Parathyroid adenoma (tissue), 2 donors: ENCODE results near the gene TSHZ2.

ENCODE experiments used
- H2AFZ ChIP-seq: fragments of 300-600 bp; sonication (generic); one replicate; pipeline ENCODE4 v1.7.0; 2017; ENCODE audit warnings: antibody characterized with exemption, mild to moderate bottlenecking
- H3K27ac ChIP-seq: fragments of 300-600 bp; sonication (generic); one replicate; pipeline ENCODE4 v1.7.0; 2017
- H3K27me3 ChIP-seq: fragments of 300-600 bp; sonication (generic); one replicate; pipeline ENCODE4 v1.7.0; 2017; ENCODE audit warnings: low read length; ENCODE audit not compliant: control insufficient read depth, insufficient read depth
- H3K36me3 ChIP-seq: fragments of 300-600 bp; sonication (generic); one replicate; pipeline ENCODE4 v1.7.0; 2017; ENCODE audit warnings: low read length; ENCODE audit not compliant: control insufficient read depth, insufficient read depth
- H3K4me1 ChIP-seq: fragments of 300-600 bp; sonication (generic); one replicate; pipeline ENCODE4 v1.7.0; 2017; ENCODE audit warnings: control low read depth
- H3K4me2 ChIP-seq: fragments of 300-600 bp; sonication (generic); one replicate; pipeline ENCODE4 v1.7.0; 2017; ENCODE audit warnings: low read length
- H3K4me3 ChIP-seq: fragments of 300-600 bp; sonication (generic); one replicate; pipeline ENCODE4 v1.7.0; 2017; ENCODE audit warnings: low read depth, low read length
- H3K79me2 ChIP-seq: fragments of 300-600 bp; sonication (generic); one replicate; pipeline ENCODE4 v1.7.0; 2017; ENCODE audit warnings: control low read depth
- H3K9ac ChIP-seq: fragments of 300-600 bp; sonication (generic); one replicate; pipeline ENCODE4 v1.7.0; 2017; ENCODE audit warnings: mild to moderate bottlenecking
- H3K9me3 ChIP-seq: fragments of 300-600 bp; sonication (generic); one replicate; pipeline ENCODE4 v1.7.0; 2017; ENCODE audit warnings: low read length; ENCODE audit not compliant: control insufficient read depth
- TF ChIP-seq, protein P1 (sequence below): fragments of 300-600 bp; sonication (generic); IDR thresholded peaks from one replicate; pipeline ENCODE4 v1.7.0; 2017; ENCODE audit warnings: antibody characterized with exemption, mild to moderate bottlenecking
- donor health status: primary hyperparathyroidism.

TSHZ2 gene

DNA sequence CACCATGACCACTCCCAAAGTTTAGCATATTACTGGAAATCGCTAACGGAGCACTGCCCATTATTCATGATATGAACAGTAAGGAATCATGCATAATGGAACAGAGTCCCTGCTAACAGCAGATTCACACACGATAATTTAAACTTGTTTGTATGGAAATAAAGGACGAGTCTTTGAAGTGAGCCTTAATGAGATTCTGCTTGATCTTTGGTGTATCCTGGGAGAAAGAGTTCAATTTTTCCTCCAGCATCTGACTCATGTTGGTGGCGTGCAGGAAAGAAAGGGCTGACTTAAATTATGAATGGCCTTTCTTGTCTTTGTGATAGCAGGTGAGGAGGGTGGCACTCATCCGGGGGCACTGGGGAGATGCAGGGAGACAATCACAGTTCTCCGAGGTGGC is 426.9 kb downstream of the TSHZ2 start:
- H3K9me3 ChIP-seq, result no peaks in the 10 kb centered on the region
- no peak overlapping the region for H3K4me2 ChIP-seq
- H3K27ac ChIP-seq, result no peak overlapping the region
- TF ChIP-seq, protein P1, sequence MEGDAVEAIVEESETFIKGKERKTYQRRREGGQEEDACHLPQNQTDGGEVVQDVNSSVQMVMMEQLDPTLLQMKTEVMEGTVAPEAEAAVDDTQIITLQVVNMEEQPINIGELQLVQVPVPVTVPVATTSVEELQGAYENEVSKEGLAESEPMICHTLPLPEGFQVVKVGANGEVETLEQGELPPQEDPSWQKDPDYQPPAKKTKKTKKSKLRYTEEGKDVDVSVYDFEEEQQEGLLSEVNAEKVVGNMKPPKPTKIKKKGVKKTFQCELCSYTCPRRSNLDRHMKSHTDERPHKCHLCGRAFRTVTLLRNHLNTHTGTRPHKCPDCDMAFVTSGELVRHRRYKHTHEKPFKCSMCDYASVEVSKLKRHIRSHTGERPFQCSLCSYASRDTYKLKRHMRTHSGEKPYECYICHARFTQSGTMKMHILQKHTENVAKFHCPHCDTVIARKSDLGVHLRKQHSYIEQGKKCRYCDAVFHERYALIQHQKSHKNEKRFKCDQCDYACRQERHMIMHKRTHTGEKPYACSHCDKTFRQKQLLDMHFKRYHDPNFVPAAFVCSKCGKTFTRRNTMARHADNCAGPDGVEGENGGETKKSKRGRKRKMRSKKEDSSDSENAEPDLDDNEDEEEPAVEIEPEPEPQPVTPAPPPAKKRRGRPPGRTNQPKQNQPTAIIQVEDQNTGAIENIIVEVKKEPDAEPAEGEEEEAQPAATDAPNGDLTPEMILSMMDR, result no peak
- H3K36me3 ChIP-seq, result no peaks in the 10 kb centered on the region
- H3K9ac ChIP-seq, result no peak overlapping the region
- no peaks in the 10 kb centered on the region for H3K4me1 ChIP-seq
- no peak overlapping the region for H2AFZ ChIP-seq
- no peaks in the 10 kb centered on the region for H3K79me2 ChIP-seq
- H3K4me3 ChIP-seq, result no peak overlapping the region
- H3K27me3 ChIP-seq, result no peaks in the 10 kb centered on the region

DNA sequence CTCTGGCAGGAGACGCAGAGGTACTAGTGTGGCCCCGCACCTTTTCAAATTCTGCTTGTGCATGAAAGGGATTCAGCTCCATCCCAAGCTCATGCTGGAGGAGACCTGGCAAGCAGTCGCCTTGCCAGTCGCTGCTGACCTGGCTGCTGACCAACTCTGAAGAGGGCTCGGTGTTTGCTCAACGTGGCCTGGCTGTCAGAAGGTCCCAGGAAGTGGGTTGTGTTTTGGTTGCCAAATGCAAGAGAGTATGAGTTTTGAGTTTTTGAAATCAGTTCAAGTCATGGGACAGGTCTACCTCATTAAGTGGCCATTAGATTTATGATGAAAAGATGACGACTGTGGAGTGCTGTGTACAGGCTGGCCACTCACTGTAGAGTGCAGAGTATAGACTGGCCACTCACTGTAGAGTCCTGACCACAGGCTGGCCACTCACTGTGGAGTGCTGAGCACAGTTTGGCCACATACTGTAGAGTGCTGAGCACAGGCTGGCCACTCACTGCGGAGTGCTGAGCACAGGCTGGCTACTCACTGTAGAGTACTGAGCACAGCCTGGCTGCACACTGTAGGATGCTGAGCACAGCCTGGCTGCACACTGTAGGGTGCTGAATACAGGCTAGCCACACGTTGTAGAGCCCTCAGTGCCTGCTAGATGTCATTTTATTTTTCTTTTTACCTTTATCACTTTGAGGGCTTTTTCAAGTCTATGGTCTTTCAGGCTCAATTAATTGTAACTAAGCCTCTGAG is 427.6 kb downstream of the TSHZ2 start:
- Histone ChIP-seq H3K36me3 (no peaks in the 10 kb centered on the region), H3K9ac (no peak overlapping the region), H3K27ac (no peak overlapping the region), H3K4me2 (no peak overlapping the region), H3K9me3 (no peaks in the 10 kb centered on the region), H3K4me3 (no peak overlapping the region), H3K79me2 (no peaks in the 10 kb centered on the region), H3K27me3 (no peaks in the 10 kb centered on the region), H3K4me1 (no peaks in the 10 kb centered on the region), H2AFZ (no peak overlapping the region)
- TF ChIP-seq, protein P1, result no peak

DNA sequence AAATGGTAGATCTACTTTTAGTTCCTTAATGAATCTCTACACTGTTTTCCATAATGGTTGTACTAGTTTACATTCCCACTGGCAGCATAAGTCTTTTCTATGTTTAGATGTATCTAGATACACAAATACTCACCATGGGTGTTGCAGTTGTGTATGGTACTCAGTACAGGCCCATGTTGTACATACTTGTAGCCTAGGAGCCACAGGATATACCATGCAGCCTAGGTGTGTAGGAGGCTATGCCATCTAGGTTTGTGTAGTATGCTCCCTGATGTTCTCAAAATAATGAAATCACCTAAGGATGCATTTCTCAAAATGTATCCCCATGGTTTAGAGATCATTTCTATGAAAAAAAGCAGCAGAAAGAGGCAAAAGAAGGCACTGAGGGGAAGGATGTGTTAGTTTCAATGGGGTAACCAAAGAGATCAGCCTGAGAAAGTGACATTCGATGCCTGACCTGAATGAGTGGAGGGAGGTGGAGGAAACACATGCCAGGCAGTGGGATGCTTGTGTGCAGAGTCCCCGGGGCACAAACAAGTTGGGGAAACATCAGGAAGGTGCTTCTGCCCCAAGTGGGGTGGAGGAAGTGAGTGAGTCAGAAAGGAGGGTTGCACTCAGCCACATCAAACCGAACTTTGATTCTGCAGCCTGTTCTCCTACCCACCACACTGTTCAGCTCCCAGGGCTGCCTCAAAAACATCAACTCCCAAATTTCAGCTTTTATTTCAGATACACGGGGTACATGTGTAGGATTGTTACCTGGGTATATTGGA is 430.3 kb downstream of the TSHZ2 start:
- Histone ChIP-seq H3K4me3 (no peak overlapping the region), H3K79me2 (no peaks in the 10 kb centered on the region), H3K9me3 (no peaks in the 10 kb centered on the region), H3K9ac (no peak overlapping the region), H3K36me3 (no peaks in the 10 kb centered on the region), H2AFZ (no peak overlapping the region), H3K4me1 (no peaks in the 10 kb centered on the region), H3K4me2 (no peak overlapping the region), H3K27me3 (no peaks in the 10 kb centered on the region), H3K27ac (no peak overlapping the region)
- TF ChIP-seq, protein P1, result no peak

DNA sequence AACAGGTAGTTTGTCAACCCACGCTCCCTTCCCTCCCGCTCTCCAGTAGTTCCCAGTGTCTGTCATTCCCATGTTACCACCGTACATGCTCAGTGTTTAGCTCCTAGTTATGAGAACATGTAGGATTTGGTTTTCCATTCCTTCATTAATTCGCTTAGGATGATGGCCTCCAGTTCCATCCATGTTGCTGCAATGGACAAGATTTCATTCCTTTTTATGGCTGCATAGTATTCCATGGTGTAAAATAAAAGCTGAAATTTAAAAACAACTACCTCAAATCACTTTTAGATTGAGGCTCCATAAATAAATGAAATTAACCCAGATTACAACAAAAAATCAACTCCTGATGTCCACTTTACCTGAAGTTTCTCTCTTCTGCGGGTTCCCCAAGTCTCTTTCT is 430.9 kb downstream of the TSHZ2 start:
- no peaks in the 10 kb centered on the region for H3K79me2 ChIP-seq
- no peaks in the 10 kb centered on the region for H3K36me3 ChIP-seq
- no peak overlapping the region for H2AFZ ChIP-seq
- H3K4me1 ChIP-seq, result no peaks in the 10 kb centered on the region
- TF ChIP-seq, protein P1, result no peak
- no peaks in the 10 kb centered on the region for H3K9me3 ChIP-seq
- no peaks in the 10 kb centered on the region for H3K27me3 ChIP-seq
- H3K9ac ChIP-seq, result no peak overlapping the region
- H3K4me2 ChIP-seq, result no peak overlapping the region
- H3K27ac ChIP-seq, result no peak overlapping the region
- no peak overlapping the region for H3K4me3 ChIP-seq
